A549 (cell line): ENCODE data around the gene MXI1.

Experiments
- CTCF ChIP-seq: fragments of >200 bp; sonication (Bioruptor Twin); formaldehyde crosslinking; IDR thresholded peaks from 3 replicates; pipeline ENCODE4 v1.5.1; 2016
- ELK1 ChIP-seq: fragments of 150-350 bp; IDR thresholded peaks from 2 replicates; pipeline ENCODE4 v1.6.1; 2014; ENCODE audit warnings: low read depth, mild to moderate bottlenecking, low read length
- EP300 ChIP-seq, 2 experiments: fragments of >200 bp; sonication (Bioruptor Twin); formaldehyde crosslinking; IDR thresholded peaks; 2 replicates in 1 of 2; 3 replicates in 1 of 2; pipeline ENCODE4 v1.6.1; 2016 to 2017
- HOXB13 ChIP-seq: fragments of 250-450 bp; sonication (Bioruptor Pico); IDR thresholded peaks from 2 replicates; pipeline ENCODE4 v1.5.0; 2020; ENCODE audit warnings: low read depth, mild to moderate bottlenecking, moderate library complexity
- USF2 ChIP-seq: fragments of 450-650 bp; IDR thresholded peaks from 2 replicates; pipeline ENCODE4 v1.6.1; 2014; ENCODE audit warnings: antibody characterized with exemption

GRCh38 chr10:110237894-110238480 is 30.6 kb downstream of the MXI1 start:
- no peak for TF ChIP-seq USF2
- TF ChIP-seq CTCF, result no peak
- TF ChIP-seq EP300 (IDR thresholded peaks at IDR 0.05), result no peak
- no peak for TF ChIP-seq HOXB13 (CRISPR knock-in tag)
- TF ChIP-seq ELK1, result no peak
